Upper lobe of right lung (tissue), 1 donor: ENCODE results near the gene NAB2. TPM values are rescaled to one million over a fixed set of nuclear protein-coding genes. Genes with fewer than 3 reads are reported as not detected.

ENCODE experiments used
- ATAC-seq: fragments of 200-7000 bp; cut with Tn5 transposase; one replicate; pipeline ENCODE4 v1.9.1; 2020; ENCODE audit warnings: mild to moderate bottlenecking, moderate library complexity
- DNase-seq: peaks from one replicate; pipeline ENCODE4 v3.0.0-alpha.2; 2020
- H3K27ac ChIP-seq: fragments of 200-600 bp; one replicate; pipeline ENCODE4 v1.8.0; 2022
- H3K27me3 ChIP-seq: fragments of 200-600 bp; one replicate; pipeline ENCODE4 v1.8.0; 2022; ENCODE audit warnings: mild to moderate bottlenecking
- H3K36me3 ChIP-seq: fragments of 200-600 bp; one replicate; pipeline ENCODE4 v1.8.0; 2022
- H3K4me1 ChIP-seq: fragments of 200-600 bp; one replicate; pipeline ENCODE4 v1.8.0; 2022
- H3K4me3 ChIP-seq: fragments of 200-600 bp; one replicate; pipeline ENCODE4 v1.8.0; 2022; ENCODE audit warnings: mild to moderate bottlenecking
- H3K9me3 ChIP-seq: fragments of 200-600 bp; one replicate; pipeline ENCODE4 v1.8.0; 2022
- intact Hi-C: fragments of 100-400 bp; cut with DNase I; formaldehyde crosslinking; loops from one replicate; pipeline ENCODE4 v1.11.0; 2022
- total RNA-seq: library from RNA; stranded (reverse); fragmentation: NEBNext Ultra II Directional; extraction: Animal tissue kit (Norgen Biotek cat#: 25700); gene quantifications from one replicate; pipeline ENCODE4 v1.2.1, GENCODE V29; 2021
- TF ChIP-seq, protein P1 (sequence below): fragments of 200-600 bp; IDR thresholded peaks from one replicate; pipeline ENCODE4 v1.8.0; 2022; ENCODE audit warnings: antibody characterized with exemption
- donor health status: DM: no; HTN: yes; CAD: no; lungs with severe emphysema.

Gene NAB2
- total RNA-seq, 1 donor from 2014 or later: 37.3 TPM

- no peaks in the 10 kb centered on the region for H3K27me3 ChIP-seq
- H3K4me1 ChIP-seq: peaks cover 45% of the 10 kb centered on the region
- no peak for DNase-seq
- ATAC-seq: no peak
- intact Hi-C loops: no loop called here
- no peak overlapping the region for H3K4me3 ChIP-seq
- TF ChIP-seq, protein P1, sequence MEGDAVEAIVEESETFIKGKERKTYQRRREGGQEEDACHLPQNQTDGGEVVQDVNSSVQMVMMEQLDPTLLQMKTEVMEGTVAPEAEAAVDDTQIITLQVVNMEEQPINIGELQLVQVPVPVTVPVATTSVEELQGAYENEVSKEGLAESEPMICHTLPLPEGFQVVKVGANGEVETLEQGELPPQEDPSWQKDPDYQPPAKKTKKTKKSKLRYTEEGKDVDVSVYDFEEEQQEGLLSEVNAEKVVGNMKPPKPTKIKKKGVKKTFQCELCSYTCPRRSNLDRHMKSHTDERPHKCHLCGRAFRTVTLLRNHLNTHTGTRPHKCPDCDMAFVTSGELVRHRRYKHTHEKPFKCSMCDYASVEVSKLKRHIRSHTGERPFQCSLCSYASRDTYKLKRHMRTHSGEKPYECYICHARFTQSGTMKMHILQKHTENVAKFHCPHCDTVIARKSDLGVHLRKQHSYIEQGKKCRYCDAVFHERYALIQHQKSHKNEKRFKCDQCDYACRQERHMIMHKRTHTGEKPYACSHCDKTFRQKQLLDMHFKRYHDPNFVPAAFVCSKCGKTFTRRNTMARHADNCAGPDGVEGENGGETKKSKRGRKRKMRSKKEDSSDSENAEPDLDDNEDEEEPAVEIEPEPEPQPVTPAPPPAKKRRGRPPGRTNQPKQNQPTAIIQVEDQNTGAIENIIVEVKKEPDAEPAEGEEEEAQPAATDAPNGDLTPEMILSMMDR: no peak
- H3K9me3 ChIP-seq: no peaks in the 10 kb centered on the region
- peaks cover 84% of the 10 kb centered on the region for H3K36me3 ChIP-seq
- no peak overlapping the region for H3K27ac ChIP-seq
These were observed 6.5 kb downstream of the NAB2 start for GRCh38 chr12:57095440-57095839.

DNA sequence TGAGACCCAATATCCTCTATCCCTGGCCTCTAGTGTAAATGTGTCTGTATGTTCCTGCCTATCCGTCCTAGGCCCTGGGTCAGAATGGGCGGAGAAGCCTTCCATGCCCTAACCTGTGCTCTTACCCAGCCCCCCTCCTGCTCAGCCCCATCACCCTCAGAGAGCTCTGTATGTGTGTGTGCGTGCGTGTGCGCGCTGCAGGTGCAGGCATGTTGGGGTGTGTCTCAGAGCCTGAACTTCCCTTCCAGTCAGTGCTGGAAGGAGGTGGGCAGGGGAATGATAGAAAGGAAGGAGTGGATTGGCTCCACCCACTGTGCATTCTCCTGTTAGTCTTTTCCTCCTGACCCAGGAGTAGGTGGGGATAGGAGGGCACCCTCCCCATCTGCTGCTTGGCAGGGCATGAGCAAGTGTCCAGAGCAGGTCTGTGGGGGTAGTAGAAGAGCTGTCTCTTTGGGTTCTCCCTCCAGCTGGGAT lies 7.2 kb downstream of the NAB2 start:
- Histone ChIP-seq H3K36me3 (peaks cover 81% of the 10 kb centered on the region), H3K4me1 (peaks cover 38% of the 10 kb centered on the region), H3K27ac (no peak overlapping the region), H3K9me3 (no peaks in the 10 kb centered on the region), H3K4me3 (no peak overlapping the region), H3K27me3 (no peaks in the 10 kb centered on the region)
- no peak for DNase-seq
- ATAC-seq: peak; percentile 6
- intact Hi-C loops: no loop called here
- TF ChIP-seq, protein P1: no peak

- ATAC-seq (no peak), DNase-seq (no peak)
- no peaks in the 10 kb centered on the region for H3K27me3 ChIP-seq
- peaks cover 29% of the 10 kb centered on the region for H3K4me1 ChIP-seq
- H3K27ac ChIP-seq: no peak overlapping the region
- no peak overlapping the region for H3K4me3 ChIP-seq
- no peaks in the 10 kb centered on the region for H3K9me3 ChIP-seq
- intact Hi-C loops: no loop called here
- TF ChIP-seq, protein P1: no peak
- H3K36me3 ChIP-seq: peaks cover 81% of the 10 kb centered on the region
These were observed 8.0 kb downstream of the NAB2 start for GRCh38 chr12:57096748-57097553.

GRCh38 chr12:57097554-57097835 lies 8.6 kb downstream of the NAB2 start:
- peaks cover 29% of the 10 kb centered on the region for H3K4me1 ChIP-seq
- intact Hi-C loops: no loop called here
- H3K9me3 ChIP-seq: no peaks in the 10 kb centered on the region
- H3K27me3 ChIP-seq: no peaks in the 10 kb centered on the region
- ATAC-seq (no peak), DNase-seq (no peak)
- no peak overlapping the region for H3K4me3 ChIP-seq
- peaks cover 79% of the 10 kb centered on the region for H3K36me3 ChIP-seq
- TF ChIP-seq, protein P1: no peak
- no peak overlapping the region for H3K27ac ChIP-seq

- TF ChIP-seq, protein P1: no peak
- Histone ChIP-seq H3K36me3 (peaks cover 80% of the 10 kb centered on the region), H3K4me1 (peaks cover 19% of the 10 kb centered on the region), H3K27ac (peak overlapping the region; percentile 36), H3K27me3 (no peaks in the 10 kb centered on the region), H3K9me3 (no peaks in the 10 kb centered on the region), H3K4me3 (no peak overlapping the region)
- ATAC-seq: no peak
- DNase-seq: no peak
- intact Hi-C loops: no loop called here
These were observed 9.6 kb downstream of the NAB2 start for GRCh38 chr12:57098546-57098945.
